ENCODE measurements around the gene CACNG5.

Gene CACNG5

DNA sequence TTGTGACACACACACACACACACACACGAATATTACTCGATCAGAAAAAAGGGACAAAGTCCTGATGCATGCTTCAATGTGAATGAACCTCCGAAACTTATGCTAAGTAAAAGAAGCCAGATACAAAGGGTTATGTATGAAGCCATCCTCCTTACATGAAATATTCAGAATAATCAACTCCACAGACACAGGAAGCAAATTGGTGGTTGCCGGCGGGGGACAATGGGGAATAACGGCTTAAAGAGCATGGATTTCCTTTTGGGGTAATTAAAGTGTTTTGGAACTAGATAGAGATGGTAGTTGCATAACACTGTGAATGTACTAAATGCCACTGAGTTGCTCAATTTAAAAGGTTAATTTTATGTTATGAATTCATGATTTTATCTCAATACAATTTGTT lies 8.1 kb upstream of the CACNG5 start:
- DNase-seq (ENCODE audit: low read depth): no peak

DNA sequence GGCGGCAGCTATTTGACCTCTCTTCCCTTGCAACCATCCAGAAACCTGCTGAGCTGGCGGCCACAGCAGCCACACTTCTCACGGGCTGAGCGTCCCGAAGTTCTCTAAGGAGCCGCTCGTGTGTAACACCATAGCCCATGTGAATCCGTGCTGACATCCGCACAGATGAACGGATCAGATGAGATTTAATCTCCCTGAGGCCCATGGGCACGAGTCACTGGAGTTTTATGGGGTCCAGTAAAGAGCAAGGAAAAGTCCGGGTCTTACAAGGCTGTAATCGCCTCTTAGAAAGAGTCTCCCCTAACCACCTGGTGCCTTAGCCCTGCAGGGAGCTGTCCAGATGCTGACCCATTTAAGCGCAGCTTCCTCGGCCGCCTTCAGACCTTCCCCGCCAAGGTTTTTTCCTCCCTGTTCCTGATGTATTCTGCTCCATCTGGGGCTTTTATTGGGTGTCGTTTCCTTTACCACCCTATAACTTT lies 5.5 kb upstream of the CACNG5 start:
- DNase-seq (ENCODE audit: low read depth): peak; percentile 34

DNA sequence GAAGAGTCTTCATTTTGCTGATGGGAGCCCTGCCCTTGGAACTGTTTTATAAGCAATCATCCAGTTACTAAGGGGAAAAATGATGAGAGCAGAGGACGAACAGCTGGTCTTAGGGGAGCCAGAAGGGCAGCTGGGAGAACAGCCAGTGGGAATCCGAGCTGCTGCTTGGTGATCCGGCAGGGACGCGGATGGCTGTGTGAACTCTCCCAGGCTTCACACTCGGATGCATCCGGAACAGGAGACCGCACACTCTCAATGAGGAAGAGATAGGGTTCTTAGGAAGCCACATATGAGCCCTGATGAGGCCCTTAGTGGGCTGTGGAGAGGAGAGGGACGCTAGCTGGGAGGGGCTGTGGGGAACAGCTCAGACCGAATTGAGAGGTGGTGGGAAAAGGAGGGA lies 5.0 kb upstream of the CACNG5 start:
- DNase-seq (ENCODE audit: low read depth): no peak

DNA sequence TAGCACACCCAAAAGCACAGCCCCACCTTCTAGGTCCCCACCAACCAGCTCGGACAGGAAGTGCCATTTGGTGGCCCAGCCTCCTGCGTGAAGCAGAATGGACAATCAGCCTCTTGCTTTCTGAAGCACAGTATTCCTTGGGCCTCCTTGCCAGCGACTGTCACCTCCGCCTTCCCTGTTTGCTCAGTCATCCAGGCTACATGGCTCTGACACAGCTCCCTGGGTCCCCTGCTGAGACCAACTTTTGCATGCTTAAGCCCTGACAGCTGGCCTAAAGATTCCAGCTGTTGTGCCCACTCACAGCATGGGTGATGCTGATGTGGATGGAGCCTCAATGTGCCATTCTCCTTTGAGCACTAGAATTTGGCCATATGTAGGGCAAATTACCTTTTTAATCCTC lies 4.5 kb upstream of the CACNG5 start:
- DNase-seq (ENCODE audit: low read depth): no peak

DNA sequence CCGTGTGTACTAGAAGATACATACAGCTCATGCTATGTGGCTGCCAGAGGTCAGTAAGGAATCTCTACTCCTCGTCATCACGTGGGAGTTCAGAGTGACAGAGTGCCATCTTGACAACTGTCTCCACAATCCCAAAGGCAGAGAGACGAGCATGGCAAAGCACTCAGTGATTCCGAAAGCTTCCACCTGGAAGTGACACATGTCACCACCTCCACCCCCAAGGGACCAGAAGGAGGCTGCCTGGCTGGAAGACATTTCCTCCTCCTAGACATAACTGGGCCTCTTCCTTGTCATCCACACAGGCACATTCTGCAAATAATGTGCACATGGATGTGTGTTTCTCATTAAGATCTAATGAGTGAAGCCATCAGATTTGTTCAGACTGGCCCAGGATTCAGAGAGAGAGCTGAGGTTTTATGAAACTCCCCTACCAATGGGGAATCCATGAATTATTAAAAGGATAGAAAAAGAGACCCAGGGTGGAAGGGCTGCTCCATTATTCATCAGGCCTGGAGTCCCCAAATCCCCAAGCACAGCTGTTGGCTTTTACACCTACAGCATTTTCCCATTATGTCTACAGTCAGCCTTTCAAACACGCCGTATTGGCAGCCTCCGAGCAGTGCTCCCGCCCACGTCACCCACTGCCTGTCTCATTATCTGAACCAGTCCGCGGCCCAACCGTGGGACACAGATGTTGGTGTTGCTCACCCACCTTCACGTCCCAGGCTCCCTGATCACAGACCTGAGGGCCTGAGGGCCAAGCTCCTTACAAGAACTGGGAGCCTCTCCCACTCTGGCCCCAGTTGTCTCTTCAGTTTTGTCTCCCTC lies 3.3 kb upstream of the CACNG5 start:
- DNase-seq (ENCODE audit: low read depth): no peak

DNA sequence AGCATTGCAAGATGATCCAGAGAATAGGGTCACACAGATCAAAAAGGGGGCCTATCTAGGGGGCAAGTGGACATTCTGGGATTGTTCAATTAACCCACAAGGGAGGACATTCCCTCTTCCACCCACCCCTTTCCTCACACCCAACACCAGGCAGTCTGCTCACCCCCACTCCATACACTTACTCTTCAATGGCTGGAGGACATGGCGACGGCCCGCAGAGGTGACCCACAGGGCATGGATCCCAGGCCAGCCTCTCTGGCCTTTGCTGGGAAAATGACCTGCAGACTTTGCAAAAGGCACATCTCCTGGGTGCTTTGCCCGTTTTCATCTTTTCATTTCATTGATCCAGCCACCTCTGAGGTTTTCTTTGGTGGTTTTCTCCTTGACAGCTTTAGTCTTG lies 1.7 kb upstream of the CACNG5 start:
- DNase-seq (ENCODE audit: low read depth): no peak

DNA sequence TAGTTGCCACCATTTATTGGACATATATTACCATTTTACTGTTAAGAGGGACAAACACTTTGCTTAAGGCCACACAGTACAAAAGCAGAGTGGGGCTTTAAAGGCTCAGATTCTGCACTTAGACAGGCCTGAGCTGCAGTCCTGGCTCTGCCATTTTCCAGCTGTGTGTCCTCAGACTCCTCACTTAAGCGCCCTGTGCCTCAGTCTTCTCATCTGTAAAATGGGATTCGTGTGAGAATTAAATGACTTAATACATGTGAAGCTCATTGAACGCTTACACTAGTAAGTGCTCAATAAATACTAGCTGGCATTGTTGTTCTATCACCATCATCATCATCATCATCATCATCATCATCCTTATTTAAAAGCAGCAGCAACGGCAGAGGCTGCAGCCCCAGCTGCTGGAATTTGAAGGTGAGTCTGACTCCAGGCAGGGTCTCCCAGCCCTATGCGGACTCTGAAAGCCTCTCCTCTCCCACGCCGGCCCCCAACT lies 445 bp upstream of the CACNG5 start:
- no peak for DNase-seq (ENCODE audit: low read depth)

DNA sequence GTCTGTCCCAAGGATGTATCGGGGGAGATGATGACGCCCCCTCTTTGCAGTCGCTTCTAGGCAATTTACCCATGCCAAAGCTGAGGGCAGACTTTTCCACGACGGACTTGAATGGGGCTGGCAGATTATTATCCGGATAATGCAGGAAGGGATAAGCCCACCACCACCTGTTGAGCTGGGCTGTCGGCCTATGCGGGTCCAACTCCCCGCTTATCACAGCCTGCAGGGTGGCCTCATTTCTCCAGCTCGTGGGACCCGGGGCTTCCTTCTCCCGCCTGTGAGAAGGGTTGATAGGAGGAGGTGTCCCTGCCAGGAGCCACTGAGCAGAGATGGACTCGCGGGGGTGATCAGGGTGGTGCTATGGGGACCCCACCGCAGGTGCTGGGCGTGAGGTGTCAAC lies 559 bp downstream of the CACNG5 start:
- DNase-seq (ENCODE audit: low read depth): no peak

DNA sequence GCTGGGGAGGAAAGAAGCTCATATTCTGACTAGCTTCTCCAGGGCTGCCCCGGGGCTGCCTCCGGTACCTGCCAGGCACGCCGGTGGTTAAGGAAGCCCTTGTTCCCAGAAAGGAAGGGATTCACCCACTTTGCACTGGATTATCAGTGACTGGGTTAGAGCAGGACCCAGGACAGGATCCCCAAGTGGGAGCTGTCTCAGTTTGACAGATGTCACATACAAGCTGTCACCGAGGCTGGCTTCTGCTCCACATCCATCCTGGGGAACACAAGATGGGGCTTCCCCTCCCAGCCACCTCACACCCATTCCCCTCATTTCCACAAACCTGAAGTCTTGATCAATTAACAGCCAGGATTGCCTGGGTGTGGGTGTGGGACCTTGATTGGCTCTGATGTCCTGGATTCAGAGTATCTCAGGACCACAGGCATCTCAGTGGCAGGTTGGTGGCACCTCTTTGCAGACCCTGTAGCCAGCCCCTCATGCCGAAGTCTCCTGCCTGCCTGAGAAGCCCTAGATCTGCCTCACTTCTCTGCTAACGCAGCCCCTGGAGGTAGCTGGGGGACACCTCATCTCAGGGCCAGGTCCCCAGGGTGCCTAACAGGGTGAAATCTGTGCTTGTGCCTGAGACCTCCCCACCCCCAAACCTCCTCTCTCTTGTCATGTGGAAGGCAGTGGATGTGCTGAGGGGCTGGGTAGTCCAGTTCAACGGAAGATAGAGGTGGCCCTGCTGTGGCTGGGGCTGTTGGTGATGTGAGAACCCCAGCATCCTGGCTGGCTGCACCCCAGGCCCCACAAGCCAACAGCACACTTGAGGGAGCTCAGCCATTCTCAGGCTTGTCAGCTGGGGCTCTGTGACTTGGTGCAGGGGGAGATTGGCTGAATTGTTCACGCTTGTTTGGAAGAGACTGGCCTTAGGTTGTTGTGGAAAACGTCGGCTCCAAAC lies 1.4 kb downstream of the CACNG5 start:
- DNase-seq (ENCODE audit: low read depth): no peak

DNA sequence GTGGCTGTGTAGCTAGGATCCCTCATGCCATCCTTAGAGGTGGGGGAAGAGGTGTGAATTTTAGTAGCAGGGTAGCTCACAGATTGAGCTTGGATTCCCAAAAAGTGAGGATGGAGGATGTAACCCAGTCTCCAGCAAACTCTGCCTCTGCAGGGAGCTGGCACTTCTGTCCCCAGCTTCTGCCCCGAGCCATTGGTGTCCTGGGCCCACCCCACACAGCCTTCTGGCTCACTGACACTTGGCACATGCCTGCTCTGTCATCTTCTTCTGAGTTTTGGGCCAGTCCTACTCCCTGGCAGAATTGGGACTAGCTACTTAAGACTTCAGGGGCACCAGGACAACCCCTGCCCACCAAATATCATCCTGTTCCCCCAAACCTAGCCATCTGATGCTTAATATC lies 2.3 kb downstream of the CACNG5 start:
- no peak for DNase-seq (ENCODE audit: low read depth)

DNA sequence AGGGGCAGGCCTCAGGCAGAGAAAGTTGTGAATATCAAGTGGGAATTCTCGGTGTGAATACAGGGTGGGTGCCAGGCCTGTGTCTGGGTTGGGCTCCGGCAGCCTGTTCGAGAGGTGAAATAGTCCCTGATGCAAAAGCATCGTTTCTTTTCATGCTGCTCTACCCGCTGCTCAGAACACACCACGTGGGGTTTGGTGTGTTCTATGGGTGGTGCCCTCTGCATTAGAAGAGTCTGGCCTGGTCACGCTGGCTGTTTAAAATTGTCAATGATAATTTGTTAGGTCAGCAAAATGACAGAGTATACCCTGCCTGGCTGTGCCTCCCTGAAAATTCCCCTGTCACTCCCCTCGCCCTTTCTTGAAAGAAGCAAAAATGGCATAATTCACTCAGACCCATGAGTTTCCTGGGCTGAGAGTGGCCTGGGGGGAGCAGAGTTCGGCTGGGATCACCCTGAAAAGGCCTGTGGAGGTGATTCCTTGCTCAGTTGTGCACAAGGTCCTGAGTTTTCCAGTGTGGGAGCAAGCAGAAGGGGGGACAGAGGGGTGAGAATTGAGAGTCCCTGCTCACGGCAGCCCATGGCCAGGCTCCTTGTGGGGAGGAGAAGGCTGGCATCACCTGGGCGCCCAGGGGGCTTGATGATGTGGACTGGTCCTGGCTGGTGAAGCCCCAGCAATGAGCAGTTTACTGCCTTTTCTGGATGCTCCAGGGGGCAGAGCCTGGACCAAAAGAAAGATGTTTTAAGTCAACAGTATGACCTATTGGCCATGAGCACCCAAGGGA lies 3.2 kb downstream of the CACNG5 start:
- no peak for DNase-seq (ENCODE audit: low read depth)

DNA sequence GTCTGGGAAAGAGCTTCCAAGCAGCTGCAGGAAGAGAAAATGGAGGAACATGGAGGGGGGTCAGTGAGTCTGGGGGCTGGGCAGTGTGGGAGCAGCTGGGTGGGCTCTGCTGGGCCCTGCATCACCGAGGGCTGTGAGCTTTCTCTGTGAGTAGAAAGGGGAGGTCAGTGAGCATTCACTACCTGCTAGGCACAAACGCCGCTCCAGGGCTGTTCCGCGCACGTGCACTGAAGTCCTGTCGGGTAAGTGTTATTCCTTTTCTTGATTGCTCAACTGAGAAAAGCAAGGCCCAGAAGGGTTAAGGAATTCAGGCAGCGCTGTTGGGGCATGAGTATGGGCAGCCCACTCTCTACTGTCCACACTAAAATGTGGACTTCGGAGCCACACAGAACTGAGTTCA lies 4.7 kb downstream of the CACNG5 start:
- no peak for DNase-seq (ENCODE audit: low read depth)

DNA sequence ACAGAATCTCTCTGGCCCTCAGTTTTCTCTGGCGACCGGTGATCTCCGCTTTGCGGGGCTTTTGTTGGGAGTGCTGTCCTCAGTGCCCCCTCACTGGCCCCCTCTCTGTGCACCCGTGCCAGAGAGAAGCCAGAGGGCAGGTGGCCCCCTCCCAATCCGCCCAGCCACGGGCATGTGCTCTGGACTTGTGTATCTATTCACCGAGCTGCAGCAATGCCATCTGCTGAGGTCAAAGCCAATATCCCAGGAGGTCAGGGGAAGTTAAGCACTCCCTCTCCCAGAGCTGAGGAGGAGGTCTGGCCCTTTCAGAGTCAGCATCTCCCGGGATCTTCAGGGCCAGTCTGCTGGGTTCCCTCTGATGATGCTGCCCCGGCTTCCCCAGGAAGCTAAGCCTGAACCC lies 5.1 kb downstream of the CACNG5 start:
- DNase-seq (ENCODE audit: low read depth): no peak

DNA sequence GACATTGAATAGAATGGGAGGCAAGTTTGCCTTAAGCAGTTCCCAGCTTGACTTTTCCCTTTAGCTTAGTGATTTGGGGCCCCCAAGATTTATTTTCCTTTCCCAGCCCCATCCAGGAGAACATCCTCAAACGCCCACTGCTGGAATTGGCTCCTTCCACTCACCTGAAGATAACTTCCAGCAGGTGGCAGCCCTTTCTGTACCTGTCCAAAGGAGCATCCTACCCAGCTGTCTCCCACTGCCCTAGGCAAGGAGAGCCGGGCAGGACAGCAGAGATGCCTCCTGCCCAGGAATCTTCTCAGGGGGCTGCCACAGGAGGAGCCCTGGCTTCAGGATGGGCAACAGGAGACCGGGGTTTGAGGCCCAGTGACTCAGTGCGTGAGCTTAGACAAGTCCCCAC lies 6.4 kb downstream of the CACNG5 start:
- no peak for DNase-seq (ENCODE audit: low read depth)

DNA sequence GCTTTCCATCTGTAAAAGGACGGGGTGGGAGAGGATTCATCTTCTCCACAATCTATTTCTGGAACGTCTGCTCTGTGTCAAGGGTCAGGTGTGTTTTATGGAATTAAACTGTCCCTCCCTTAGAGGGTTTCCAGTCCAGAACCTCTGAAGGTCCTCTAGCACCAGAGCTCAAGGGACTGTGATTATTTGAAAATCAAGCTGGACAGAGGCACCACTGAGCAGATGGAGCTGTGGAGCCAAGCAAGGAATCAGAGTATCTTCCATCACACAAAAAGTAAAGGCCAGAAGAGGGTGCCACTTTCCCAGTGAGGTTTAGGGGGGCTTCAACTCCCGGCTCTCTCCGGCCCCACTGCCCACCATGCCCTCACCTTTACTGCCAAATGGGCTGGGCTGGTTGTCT lies 6.8 kb downstream of the CACNG5 start:
- no peak for DNase-seq (ENCODE audit: low read depth)

DNA sequence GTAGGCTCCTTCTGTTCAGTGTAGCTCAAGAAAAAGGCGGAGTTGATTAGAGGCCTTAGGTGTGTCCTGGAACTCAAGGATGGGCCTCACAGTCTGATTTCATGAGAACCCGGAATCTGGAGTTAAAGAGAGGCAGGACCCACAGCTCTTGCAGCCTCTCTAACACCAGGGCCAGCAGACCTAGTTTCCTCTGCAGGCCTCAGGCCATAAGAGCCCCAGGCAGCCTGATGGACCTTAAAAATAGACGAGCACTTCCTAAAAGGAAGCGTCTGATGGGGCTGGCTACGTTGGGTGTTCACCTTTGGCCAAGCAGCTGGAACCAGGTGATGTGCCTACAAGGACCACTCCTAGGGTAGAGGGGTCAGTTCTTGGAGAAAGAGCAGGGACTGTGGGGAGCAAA lies 7.6 kb downstream of the CACNG5 start:
- no peak for DNase-seq (ENCODE audit: low read depth)

DNA sequence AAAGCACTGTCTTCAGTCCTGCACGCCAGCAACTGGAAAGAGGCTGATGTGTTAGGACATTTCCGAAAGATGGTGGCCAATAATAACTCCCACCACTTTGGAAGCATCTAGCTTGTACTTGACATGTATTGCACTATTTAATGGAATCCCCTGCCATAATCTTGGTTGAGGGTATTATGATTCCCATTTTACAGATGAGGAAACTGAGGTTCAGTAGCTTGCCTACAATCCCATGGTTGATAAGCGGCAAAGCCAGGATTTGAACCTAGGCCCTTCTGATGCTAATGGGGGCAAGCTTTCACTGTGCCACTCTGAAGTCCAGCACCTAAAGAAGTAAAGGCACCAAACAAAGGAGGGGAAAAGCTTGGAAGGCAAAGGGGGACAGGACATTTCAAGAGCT lies 8.0 kb downstream of the CACNG5 start:
- no peak for DNase-seq (ENCODE audit: low read depth)

DNA sequence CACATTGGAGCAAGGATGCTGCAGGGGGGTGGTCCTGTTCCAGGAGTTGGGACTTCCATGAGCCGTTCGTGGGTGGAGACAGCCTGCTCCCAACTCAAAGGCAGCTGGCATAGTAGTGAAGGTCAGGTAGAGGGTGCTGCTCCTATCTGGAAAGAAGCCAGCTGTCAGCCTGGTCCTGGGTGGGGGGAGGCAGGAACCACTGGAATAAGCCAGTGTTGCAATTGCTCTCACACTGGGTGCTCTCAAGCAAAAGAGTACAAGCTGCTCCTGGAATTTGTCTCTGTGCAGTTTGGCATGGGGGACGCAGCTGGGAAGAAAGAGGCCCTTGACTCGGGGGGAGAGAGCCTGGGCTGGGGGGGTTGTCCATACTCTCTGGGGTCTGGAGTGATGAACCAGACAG lies 8.7 kb downstream of the CACNG5 start:
- no peak for DNase-seq (ENCODE audit: low read depth)

DNA sequence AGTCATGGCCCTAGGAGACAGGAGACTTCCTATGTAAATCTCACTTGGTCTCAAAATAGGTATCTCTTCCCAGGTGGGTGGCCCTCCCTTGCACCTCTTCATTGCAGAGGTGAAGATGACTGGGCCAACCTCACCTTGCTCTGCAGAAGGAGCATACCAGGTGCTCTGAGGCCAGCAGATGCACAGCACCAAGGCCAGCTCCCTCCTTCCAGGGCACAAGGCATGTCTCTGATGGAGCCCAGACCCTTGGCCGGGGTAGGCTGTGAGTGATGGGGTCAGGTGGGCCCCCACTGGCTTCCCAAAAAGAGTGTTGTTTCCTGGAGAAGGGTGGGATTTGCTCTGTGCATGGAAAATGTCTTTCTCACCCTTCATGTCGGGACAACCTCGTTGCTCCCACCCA lies 12.8 kb downstream of the CACNG5 start:
- DNase-seq (ENCODE audit: low read depth): no peak

DNA sequence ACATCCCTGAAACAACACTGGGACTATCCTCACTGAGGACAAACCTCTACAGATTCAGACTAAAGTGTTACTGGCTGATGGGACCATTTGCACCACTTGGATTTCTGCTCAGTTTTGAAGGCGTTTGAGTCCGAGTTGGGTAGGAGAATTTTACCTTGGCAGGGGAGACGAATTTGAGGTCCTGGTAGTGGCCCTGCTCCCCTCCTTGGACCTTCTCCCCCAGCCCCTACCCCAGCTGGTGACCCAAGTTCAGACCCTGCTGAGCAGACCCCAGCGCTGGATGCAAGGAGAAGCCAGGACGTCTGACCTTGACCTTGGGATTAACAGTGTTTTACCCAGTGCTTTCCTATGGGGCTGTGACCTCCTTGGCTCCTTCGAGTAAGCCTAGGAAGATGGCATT lies 13.6 kb downstream of the CACNG5 start:
- no peak for DNase-seq (ENCODE audit: low read depth)

DNA sequence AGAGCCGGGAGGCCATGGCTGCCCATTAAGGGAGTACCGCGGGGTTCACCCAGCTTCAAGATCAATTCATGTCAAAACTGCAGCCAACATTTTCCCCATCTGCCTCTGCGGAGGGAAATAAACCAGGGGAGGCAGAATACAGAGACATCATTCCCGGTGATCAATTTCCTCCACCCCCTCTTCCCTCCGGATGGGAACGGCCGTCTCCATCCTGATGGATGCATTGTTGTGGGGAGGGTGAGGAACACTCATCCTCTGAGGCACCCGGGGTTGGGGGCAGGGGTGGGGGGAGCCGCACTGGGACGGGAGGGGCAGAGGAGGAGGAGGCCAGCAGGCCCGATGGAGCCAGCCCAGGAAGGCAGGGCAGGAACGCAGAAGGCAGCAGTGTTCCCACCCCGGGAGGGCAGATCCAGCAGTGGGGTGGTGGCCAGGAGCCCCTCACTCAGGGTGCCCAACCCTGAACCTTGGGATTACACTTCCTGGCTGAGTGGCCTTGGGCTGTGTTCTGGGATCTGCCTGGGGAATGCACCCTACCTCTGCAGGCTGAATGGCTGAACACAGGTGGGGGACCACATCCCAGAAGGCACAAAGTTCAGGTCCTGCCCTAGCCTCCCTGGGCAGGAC lies 14.2 kb downstream of the CACNG5 start:
- no peak for DNase-seq (ENCODE audit: low read depth)
